Measurements from ENCODE around the gene TBL1X. TPM values are rescaled to one million over a fixed set of nuclear protein-coding genes. Genes with fewer than 3 reads are reported as not detected.
A peak's percentile ranks its signal among the peaks of the same experiment; 100 is the strongest.

Gene TBL1X
- total RNA-seq, 1 experiment from 2014 or later = 17.6 TPM

DNA sequence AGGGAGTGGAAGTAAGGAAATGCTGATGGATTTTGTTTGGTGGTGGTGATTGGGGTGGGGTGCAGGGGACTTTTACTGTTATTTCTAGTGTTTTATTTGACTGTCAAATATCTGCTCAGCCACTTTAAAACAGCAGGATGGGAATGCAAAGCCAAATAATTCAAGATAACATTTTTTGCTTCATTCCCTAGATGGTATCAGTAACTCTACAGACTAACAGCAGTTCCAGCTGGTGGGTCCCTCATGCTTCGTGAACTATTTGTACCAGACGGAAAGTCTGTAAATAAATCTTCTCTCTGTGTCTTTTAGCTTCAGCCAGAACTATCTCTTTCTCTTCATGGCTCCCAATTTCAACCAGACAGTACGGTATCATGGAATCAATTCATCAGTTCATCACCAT, 273.3 kb downstream of the TBL1X start:
- H3K27me3 ChIP-seq (ENCODE audit: insufficient read depth, low read depth) = peaks cover 22% of the 10 kb centered on the region
- H3K9me2 ChIP-seq (ENCODE audit: insufficient read depth) = no peaks in the 10 kb centered on the region
- no peak for DNase-seq
- no peaks in the 10 kb centered on the region for H3K79me2 ChIP-seq (ENCODE audit: low read depth)
- no peak overlapping the region for H3K4me3 ChIP-seq
- TF ChIP-seq EZH2 (IDR thresholded peaks at IDR 0.05; ENCODE audit: low read depth) = no peak
- TF ChIP-seq CTCF (conservative IDR thresholded peaks at IDR 0.05) = no peak
- CTCF ChIA-PET = no interaction called here
- peak overlapping the region; percentile 10; the same call in 1 of the 2 replicates for H3K4me2 ChIP-seq
- no peaks in the 10 kb centered on the region for H4K20me1 ChIP-seq (ENCODE audit: insufficient read depth)
- no peak overlapping the region for H2AFZ ChIP-seq
- H3K4me1 ChIP-seq (replicated peaks; ENCODE audit: insufficient read depth) = no peaks in the 10 kb centered on the region
- H3K9me3 ChIP-seq (ENCODE audit: insufficient read depth, low read depth) = no peaks in the 10 kb centered on the region
- no peaks in the 10 kb centered on the region for H3F3A ChIP-seq (ENCODE audit: insufficient read depth, low read depth)
- BruUV-seq (replicated peaks) = no TSS peak
- H3K27ac ChIP-seq = no peak overlapping the region
- intact Hi-C loops (cut with micrococcal nuclease; ENCODE audit: unreplicated experiment) = no loop called here
- POLR2A ChIA-PET (ENCODE audit: unreplicated experiment) = no interaction called here
- no peaks in the 10 kb centered on the region for H3K36me3 ChIP-seq (ENCODE audit: low read depth)

GRCh38 chrX:9739130-9739529, 274.3 kb downstream of the TBL1X start:
- H3K79me2 ChIP-seq (ENCODE audit: low read depth) = no peaks in the 10 kb centered on the region
- ChIA-PET POLR2A (ENCODE audit: unreplicated experiment) (no interaction called here), CTCF (no interaction called here)
- H3K9me3 ChIP-seq (ENCODE audit: insufficient read depth, low read depth) = no peaks in the 10 kb centered on the region
- no peaks in the 10 kb centered on the region for H3K4me1 ChIP-seq (replicated peaks; ENCODE audit: insufficient read depth)
- H3K27me3 ChIP-seq (ENCODE audit: insufficient read depth, low read depth) = peaks cover 19% of the 10 kb centered on the region
- no peak overlapping the region for H2AFZ ChIP-seq
- no peak overlapping the region for H3K4me2 ChIP-seq
- TF ChIP-seq CTCF (conservative IDR thresholded peaks at IDR 0.05) (no peak), EZH2 (IDR thresholded peaks at IDR 0.05; ENCODE audit: low read depth) (no peak)
- DNase-seq = no peak
- H4K20me1 ChIP-seq (ENCODE audit: insufficient read depth) = no peaks in the 10 kb centered on the region
- BruUV-seq (replicated peaks) = no TSS peak
- H3K36me3 ChIP-seq (ENCODE audit: low read depth) = no peaks in the 10 kb centered on the region
- H3F3A ChIP-seq (ENCODE audit: insufficient read depth, low read depth) = no peaks in the 10 kb centered on the region
- no peaks in the 10 kb centered on the region for H3K9me2 ChIP-seq (ENCODE audit: insufficient read depth)
- intact Hi-C loops (cut with micrococcal nuclease; ENCODE audit: unreplicated experiment) = no loop called here
- H3K4me3 ChIP-seq = no peak overlapping the region
- no peak overlapping the region for H3K27ac ChIP-seq

DNA sequence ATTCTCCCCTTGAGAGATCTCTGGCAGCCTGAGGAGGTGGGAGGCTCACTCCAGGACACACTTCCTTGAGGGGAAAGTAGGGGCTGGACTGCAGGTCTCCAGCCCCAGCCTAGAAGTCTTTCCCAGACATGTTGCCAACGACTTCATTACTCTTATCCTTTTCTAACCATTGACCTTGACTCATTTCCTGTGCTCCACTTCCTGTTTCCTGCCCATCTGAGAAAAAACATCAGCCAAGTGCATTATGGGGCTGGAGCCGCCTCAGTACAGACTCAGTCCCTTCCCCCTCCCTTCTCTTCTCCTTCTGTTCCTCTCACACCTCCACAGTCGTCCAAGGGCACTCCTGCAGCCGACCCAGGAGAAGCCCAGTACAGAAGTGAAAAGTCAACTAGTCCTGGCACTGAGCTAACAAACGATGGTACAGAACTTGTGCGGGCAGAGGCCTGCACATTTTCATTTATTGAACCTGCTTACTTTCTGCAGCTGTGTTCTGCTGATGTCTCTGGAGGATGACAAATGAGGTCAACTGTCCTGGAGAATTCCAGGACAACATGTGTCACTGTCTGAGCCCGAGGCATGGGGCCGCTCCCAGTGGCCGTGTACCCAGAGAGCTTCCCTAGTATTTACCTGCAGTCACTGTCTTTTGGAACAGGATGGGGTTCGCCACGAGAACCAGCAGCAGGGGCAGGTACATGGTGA, 280.7 kb downstream of the TBL1X start:
- Histone ChIP-seq H3K27ac (no peak overlapping the region), H3K9me3 (ENCODE audit: insufficient read depth, low read depth) (no peaks in the 10 kb centered on the region), H3K4me3 (no peak overlapping the region), H3K9me2 (ENCODE audit: insufficient read depth) (no peaks in the 10 kb centered on the region), H3K4me2 (no peak overlapping the region), H4K20me1 (ENCODE audit: insufficient read depth) (no peaks in the 10 kb centered on the region), H3K79me2 (ENCODE audit: low read depth) (no peaks in the 10 kb centered on the region), H3K36me3 (ENCODE audit: low read depth) (no peaks in the 10 kb centered on the region), H3K4me1 (replicated peaks; ENCODE audit: insufficient read depth) (no peaks in the 10 kb centered on the region), H3F3A (ENCODE audit: insufficient read depth, low read depth) (no peaks in the 10 kb centered on the region), H2AFZ (no peak overlapping the region), H3K27me3 (ENCODE audit: insufficient read depth, low read depth) (no peaks in the 10 kb centered on the region)
- CTCF ChIA-PET = no interaction called here
- TF ChIP-seq EZH2 (IDR thresholded peaks at IDR 0.05; ENCODE audit: low read depth) (no peak), CTCF (conservative IDR thresholded peaks at IDR 0.05) (no peak)
- POLR2A ChIA-PET (ENCODE audit: unreplicated experiment) = no interaction called here
- no TSS peak for BruUV-seq (replicated peaks)
- no peak for DNase-seq
- intact Hi-C loops (cut with micrococcal nuclease; ENCODE audit: unreplicated experiment) = no loop called here

All from PC-9 (cell line).